AG04449 (cell line): ENCODE results near the gene DIP2A.

Experiments
- CTCF ChIA-PET: fragments of 350-600 bp; formaldehyde crosslinking; extraction: SDS; loops from one replicate; lab custom pipeline; 2021; ENCODE audit warnings: antibody characterized with exemption; lab: Yijun Ruan, JAX
- POLR2A ChIA-PET: fragments of 400-600, 350-600 bp; formaldehyde crosslinking; extraction: SDS; loops from one replicate; lab custom pipeline; 2020; ENCODE audit warnings: antibody characterized with exemption, inconsistent platforms; lab: Yijun Ruan, JAX
- DNase-seq: peaks from one replicate; pipeline ENCODE4 v3.0.0-alpha.2; 2010; ENCODE audit warnings: low read depth, low spot score
- H3K4me3 ChIP-seq: 2 replicates; pipeline ENCODE4 v1.5.1; 2011; ENCODE audit warnings: low read depth, mild to moderate bottlenecking, control low read depth, low read length
- TF ChIP-seq, protein P1 (sequence below): IDR thresholded peaks from one replicate; pipeline ENCODE4 v1.5.1; 2011; ENCODE audit warnings: mild to moderate bottlenecking, moderate library complexity, low read length, control low read depth, inconsistent platforms; ENCODE audit not compliant: insufficient read depth; ENCODE audit errors: missing control alignments

The DIP2A gene

GRCh38 chr21:46556802-46557201, 98.1 kb downstream of the DIP2A start:
- TF ChIP-seq, protein P1, sequence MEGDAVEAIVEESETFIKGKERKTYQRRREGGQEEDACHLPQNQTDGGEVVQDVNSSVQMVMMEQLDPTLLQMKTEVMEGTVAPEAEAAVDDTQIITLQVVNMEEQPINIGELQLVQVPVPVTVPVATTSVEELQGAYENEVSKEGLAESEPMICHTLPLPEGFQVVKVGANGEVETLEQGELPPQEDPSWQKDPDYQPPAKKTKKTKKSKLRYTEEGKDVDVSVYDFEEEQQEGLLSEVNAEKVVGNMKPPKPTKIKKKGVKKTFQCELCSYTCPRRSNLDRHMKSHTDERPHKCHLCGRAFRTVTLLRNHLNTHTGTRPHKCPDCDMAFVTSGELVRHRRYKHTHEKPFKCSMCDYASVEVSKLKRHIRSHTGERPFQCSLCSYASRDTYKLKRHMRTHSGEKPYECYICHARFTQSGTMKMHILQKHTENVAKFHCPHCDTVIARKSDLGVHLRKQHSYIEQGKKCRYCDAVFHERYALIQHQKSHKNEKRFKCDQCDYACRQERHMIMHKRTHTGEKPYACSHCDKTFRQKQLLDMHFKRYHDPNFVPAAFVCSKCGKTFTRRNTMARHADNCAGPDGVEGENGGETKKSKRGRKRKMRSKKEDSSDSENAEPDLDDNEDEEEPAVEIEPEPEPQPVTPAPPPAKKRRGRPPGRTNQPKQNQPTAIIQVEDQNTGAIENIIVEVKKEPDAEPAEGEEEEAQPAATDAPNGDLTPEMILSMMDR: no peak
- POLR2A ChIA-PET: interaction anchor here (0.6 kb wide), 1 partner anchor 1240 kb away, joined by 3 read pairs; no protein-coding TSS in a partner anchor
- no peak for DNase-seq
- CTCF ChIA-PET: no interaction called here
- H3K4me3 ChIP-seq: no peak overlapping the region

DNA sequence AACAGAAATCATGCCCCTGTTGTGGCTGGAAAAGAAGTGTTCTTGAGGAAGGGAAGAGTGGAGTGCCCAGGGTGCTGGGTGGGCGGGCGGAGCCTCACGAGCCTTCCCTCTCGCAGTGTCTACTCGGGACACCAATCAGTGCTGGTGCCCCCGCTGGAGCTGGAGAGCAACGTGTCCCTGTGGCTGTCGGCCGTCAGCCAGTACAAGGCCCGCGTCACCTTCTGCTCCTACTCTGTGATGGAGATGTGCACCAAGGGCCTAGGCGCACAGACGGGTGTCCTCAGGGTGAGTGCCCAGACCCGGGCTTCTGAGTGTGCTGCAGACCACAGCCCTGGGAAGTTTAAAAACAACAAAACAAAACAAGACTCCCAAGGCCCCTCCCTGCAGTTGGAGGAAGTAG, 98.8 kb downstream of the DIP2A start:
- ChIA-PET POLR2A (no interaction called here), CTCF (no interaction called here)
- no peak for DNase-seq
- H3K4me3 ChIP-seq: no peak overlapping the region
- TF ChIP-seq, protein P1: no peak

DNA sequence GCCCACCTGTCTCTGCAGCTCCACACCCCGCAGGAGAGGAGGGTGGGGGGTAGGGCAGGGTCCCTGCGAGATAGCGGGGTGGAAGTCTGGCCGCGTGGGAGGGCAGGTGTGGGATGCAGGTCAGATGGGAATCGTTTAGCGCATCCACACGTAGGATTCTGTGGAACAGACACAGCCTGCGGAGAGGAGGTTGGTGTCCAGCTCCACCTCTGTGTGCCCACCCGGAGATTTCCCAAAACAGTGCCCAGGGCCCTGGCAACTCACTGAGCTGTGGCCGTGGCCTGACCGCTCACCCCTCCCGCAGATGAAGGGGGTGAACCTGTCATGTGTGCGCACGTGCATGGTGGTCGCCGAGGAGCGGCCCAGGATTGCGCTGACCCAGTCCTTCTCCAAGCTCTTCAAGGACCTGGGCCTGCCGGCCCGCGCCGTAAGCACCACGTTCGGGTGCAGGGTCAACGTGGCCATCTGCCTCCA, 99.3 kb downstream of the DIP2A start:
- POLR2A ChIA-PET: no interaction called here
- H3K4me3 ChIP-seq: no peak overlapping the region
- CTCF ChIA-PET: interaction anchor here (1.5 kb wide), 1 partner anchor 82 kb away, joined by 5 read pairs; no protein-coding TSS in a partner anchor
- TF ChIP-seq, protein P1: no peak
- DNase-seq: no peak

GRCh38 chr21:46559291-46559983, 100.7 kb downstream of the DIP2A start:
- H3K4me3 ChIP-seq: no peak overlapping the region
- POLR2A ChIA-PET: no interaction called here
- DNase-seq: no peak
- CTCF ChIA-PET: interaction anchor here (1.2 to 1.5 kb wide), 2 partner anchors 13 to 81 kb away, joined by 4 to 5 read pairs; no protein-coding TSS in a partner anchor
- TF ChIP-seq, protein P1: no peak

GRCh38 chr21:46560568-46561444, 102.1 kb downstream of the DIP2A start:
- DNase-seq: no peak
- ChIA-PET CTCF (interaction anchor here (0.7 kb wide), 1 partner anchor 13 kb away, joined by 3 read pairs; no protein-coding TSS in a partner anchor), POLR2A (no interaction called here)
- H3K4me3 ChIP-seq: no peak overlapping the region
- TF ChIP-seq, protein P1: no peak

DNA sequence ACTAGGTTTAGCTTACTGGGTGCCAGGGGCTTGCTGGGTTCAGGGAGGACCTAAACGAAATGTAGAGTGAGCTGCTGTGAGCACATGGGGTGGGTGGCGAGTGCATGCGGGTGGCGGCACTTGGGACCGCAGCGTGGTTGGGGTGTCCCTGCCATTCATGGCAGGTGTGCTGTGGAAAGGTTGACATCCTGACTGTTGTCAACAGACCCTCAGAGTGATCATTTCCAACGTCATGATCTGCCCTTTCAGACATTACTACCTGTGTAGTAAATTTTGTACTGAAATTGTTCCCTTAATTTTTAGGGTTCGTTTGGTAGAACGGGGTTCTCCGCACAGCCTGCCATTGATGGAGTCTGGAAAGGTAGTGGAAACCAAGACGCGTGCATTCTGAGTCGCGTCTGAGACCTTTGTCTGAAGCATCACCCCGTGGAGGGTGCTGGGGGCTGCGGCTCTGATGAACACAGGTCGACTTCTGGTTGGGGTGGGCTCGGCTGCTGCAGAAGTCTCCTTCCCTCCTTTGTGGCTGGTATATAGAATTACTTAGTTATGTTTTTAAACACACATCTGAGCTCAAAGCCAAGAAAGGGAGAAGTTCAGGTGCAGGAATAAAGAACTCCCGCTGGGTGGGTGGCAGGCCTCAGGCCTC, 102.9 kb downstream of the DIP2A start:
- ChIA-PET POLR2A (no interaction called here), CTCF (interaction anchor here (0.7 kb wide), 1 partner anchor 12 kb away, joined by 3 read pairs; no protein-coding TSS in a partner anchor)
- TF ChIP-seq, protein P1: no peak
- no peak overlapping the region for H3K4me3 ChIP-seq
- DNase-seq: no peak
